Heart right ventricle (tissue), 16 donors: Measurements from ENCODE around the gene SMIM11. TPM values are rescaled to one million over a fixed set of nuclear protein-coding genes. Genes with fewer than 3 reads are reported as not detected.
A peak's percentile ranks its signal among the peaks of the same experiment; 100 is the strongest.

Experiments
- ATAC-seq, 8 donors: fragments of 200-7000 bp; cut with Tn5 transposase; one replicate each; pipeline ENCODE4 v1.9.1; 2020; ENCODE audit warnings: mild to moderate bottlenecking in 8 of 8, moderate library complexity in 8 of 8, moderate number of reproducible peaks in 1 of 8
- DNase-seq, 2 donors: peaks; one replicate each; pipeline ENCODE4 v3.0.0-alpha.2; 2020
- H3K27ac ChIP-seq, 10 donors: fragments of 200-600 bp; sonication (generic) in 2 of 10; one replicate each; pipeline versions ENCODE4 v1.5.0 to v1.8.0; 2020 to 2022; ENCODE audit warnings: mild to moderate bottlenecking in 3 of 10
- H3K27me3 ChIP-seq, 7 donors: fragments of 200-600 bp; one replicate each; pipeline ENCODE4 v1.8.0; 2021 to 2022; ENCODE audit warnings: mild to moderate bottlenecking in 2 of 7
- H3K36me3 ChIP-seq, 9 donors: fragments of 200-600 bp; sonication (generic) in 1 of 9; one replicate each; pipeline versions ENCODE4 v1.5.0 to v1.8.0; 2020 to 2022; ENCODE audit warnings: mild to moderate bottlenecking in 2 of 9
- H3K4me1 ChIP-seq, 9 donors: fragments of 200-600 bp; sonication (generic) in 1 of 9; one replicate each; pipeline versions ENCODE4 v1.5.0 to v1.8.0; 2020 to 2022; ENCODE audit warnings: mild to moderate bottlenecking in 4 of 9
- H3K4me3 ChIP-seq, 10 donors: fragments of 200-600 bp; sonication (generic) in 2 of 10; one replicate each; pipeline versions ENCODE4 v1.5.0 to v1.8.0; 2020 to 2022; ENCODE audit warnings: mild to moderate bottlenecking in 7 of 10, moderate library complexity in 2 of 10
- H3K9me3 ChIP-seq, 11 donors: fragments of 200-600 bp in 10 of 11; sonication (generic) in 2 of 11; one replicate each; pipeline versions ENCODE4 v1.5.0 to v1.8.0; 2013 to 2022; ENCODE audit warnings: mild to moderate bottlenecking in 2 of 11, control low read depth in 1 of 11, moderate library complexity in 1 of 11
- CTCF ChIP-seq, 9 donors: fragments of 200-600 bp; sonication (generic) in 2 of 9; IDR thresholded peaks; one replicate each; pipeline versions ENCODE4 v1.5.0 to v1.8.0; 2021 to 2022; ENCODE audit warnings: antibody characterized with exemption in 9 of 9, mild to moderate bottlenecking in 5 of 9, moderate library complexity in 1 of 9
- WGBS, 2 donors: extraction: QIAGEN DNeasy Blood & Tissue Kit; methylation state at CpG; one replicate each; pipeline ENCODE4 v1.1.7; 2013; ENCODE audit warnings: inconsistent platforms in 1 of 2; 5-methylcytosine and 5-hydroxymethylcytosine counted together
- intact Hi-C, 10 donors: fragments of 100-400 bp; cut with DNase I; formaldehyde crosslinking; loops; one replicate each; pipeline versions ENCODE4 v1.11.1 to v1.14.2; 2022
- polyA plus RNA-seq, 2 donors: library from polyadenylated mRNA; stranded (reverse); fragments of 200-250 nt; gene quantifications; one replicate each; pipeline ENCODE4 v1.2.3, GENCODE V29; 2013
- total RNA-seq, 10 donors: library from RNA; stranded (reverse); fragmentation: NEBNext Ultra II Directional in 3 of 10; extraction: Animal tissue kit (Norgen Biotek cat#: 25700) in 3 of 10; gene quantifications; one replicate each; pipeline versions ENCODE4 v1.2.1 to v1.2.4, GENCODE V29; 2021 to 2023
- donor health status: Arrhythmogenic right ventricular cardiomyopathy.
- donor health status: ischemic (EF 13 %, LVEDD 7.1; RV severe dilation, severe dysfunction).
- donor health status: healthy with polysubstance abuse.
- donor health status: DM: no; HTN: yes; CAD: no.
- donor health status: DM: no; HTN: no; CAD: no.
- donor health status: ischemic (EF 25% LVEDD 6.9; RV normal size, moderate dysfunction).
- donor health status: ischemic (EF 25% LVEDD 5.7; RV mildly dilated, moderate dysfunction).
- donor health status: healthy.
- donor health status: DM: yes; HTN: yes; CAD: no.
- donor health status: Ischemic cardiomyopathy.
- donor health status: ischemic (EF 35%, LVEDD 5.7; RV mildly dilated, moderate dysfunction).
- donor health status: nonischemic (EF 11% LVEDD 7.7; RV severe dilation, severe dysfunction).
- donor health status: DM: yes; HTN: yes; CAD: no.
- donor health status: PGD.
- donor health status: ischemic (EF 29% LVEDD 5.4; RV normal size, mild dysfunction).
- donor health status: nonischemic (EF 23%, LVEDD 6.1; RV moderate dilation, normal function).

Gene SMIM11
- total and polyA plus RNA-seq, 12 donors, result 0.80 to 21.4 (median 5.9) TPM

GRCh38 chr21:34333121-34333739, 42.1 kb upstream of the SMIM11 start:
- Histone ChIP-seq H3K27me3 (no peaks in the 10 kb centered on the region), H3K36me3 (no peaks in the 10 kb centered on the region), H3K4me3 (no peak overlapping the region), H3K4me1 (peaks cover 0 to 24% (median 15%) of the 10 kb centered on the region in 9 donors), H3K9me3 (no peaks in the 10 kb centered on the region), H3K27ac (no peak overlapping the region)
- DNase-seq (no peak), ATAC-seq (no peak)
- intact Hi-C loops, result loop anchor here in 1 of 10 donors (10.0 kb wide), 1 partner anchor 388 kb away; no protein-coding TSS in a partner anchor
- 87 to 90% methylated on average over 13 of the region's 13 CpGs for WGBS, 2 donors
- no peak for TF ChIP-seq CTCF (IDR thresholded peaks at IDR 0.05)

GRCh38 chr21:34335316-34335715, 40.0 kb upstream of the SMIM11 start:
- Histone ChIP-seq H3K27ac (no peak overlapping the region), H3K27me3 (no peaks in the 10 kb centered on the region), H3K9me3 (no peaks in the 10 kb centered on the region), H3K4me1 (peaks cover 0 to 25% (median 15%) of the 10 kb centered on the region in 9 donors), H3K4me3 (no peak overlapping the region), H3K36me3 (no peaks in the 10 kb centered on the region)
- WGBS, 2 donors, result 82 to 85% methylated on average over 6 of the region's 6 CpGs
- intact Hi-C loops, result loop anchor here in 1 of 10 donors (10.0 kb wide), 1 partner anchor 391 kb away; no protein-coding TSS in a partner anchor
- no peak for TF ChIP-seq CTCF (IDR thresholded peaks at IDR 0.05)
- ATAC-seq (no peak), DNase-seq (no peak)

DNA sequence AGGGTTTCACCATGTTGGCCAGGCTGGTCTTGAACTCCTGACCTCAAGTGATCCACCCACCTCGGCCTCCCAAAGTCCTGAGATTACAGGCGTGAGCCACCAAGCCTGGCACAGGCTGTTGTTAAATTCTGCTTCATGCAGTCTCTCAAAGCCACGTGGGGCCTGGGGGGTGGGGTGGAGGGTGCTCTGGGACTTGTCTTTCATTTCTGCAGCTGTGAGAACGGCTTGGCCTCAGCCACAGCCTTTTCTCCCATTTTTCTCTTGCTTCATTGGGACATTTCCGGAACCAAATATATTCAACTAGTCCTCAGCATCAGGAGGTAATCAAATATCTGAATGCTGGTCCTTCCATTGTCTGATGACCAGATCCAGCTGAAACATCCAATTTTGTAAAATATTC, 39.1 kb upstream of the SMIM11 start:
- no peak for TF ChIP-seq CTCF (IDR thresholded peaks at IDR 0.05)
- Histone ChIP-seq H3K4me1 (peaks cover 0 to 25% (median 15%) of the 10 kb centered on the region in 9 donors), H3K27me3 (no peaks in the 10 kb centered on the region), H3K9me3 (no peaks in the 10 kb centered on the region), H3K27ac (peak overlapping the region in 3 of 10 donors; percentile 13 to 26 (median 15)), H3K36me3 (no peaks in the 10 kb centered on the region), H3K4me3 (no peak overlapping the region)
- intact Hi-C loops, result loop anchor here in 1 of 10 donors (10.0 kb wide), 1 partner anchor 391 kb away; no protein-coding TSS in a partner anchor
- ATAC-seq (peak in 6 of 8 donors; percentile 40 to 57 (median 50)), DNase-seq (no peak)
- WGBS, 2 donors, result 45 to 48% methylated on average over 5 of the region's 5 CpGs

DNA sequence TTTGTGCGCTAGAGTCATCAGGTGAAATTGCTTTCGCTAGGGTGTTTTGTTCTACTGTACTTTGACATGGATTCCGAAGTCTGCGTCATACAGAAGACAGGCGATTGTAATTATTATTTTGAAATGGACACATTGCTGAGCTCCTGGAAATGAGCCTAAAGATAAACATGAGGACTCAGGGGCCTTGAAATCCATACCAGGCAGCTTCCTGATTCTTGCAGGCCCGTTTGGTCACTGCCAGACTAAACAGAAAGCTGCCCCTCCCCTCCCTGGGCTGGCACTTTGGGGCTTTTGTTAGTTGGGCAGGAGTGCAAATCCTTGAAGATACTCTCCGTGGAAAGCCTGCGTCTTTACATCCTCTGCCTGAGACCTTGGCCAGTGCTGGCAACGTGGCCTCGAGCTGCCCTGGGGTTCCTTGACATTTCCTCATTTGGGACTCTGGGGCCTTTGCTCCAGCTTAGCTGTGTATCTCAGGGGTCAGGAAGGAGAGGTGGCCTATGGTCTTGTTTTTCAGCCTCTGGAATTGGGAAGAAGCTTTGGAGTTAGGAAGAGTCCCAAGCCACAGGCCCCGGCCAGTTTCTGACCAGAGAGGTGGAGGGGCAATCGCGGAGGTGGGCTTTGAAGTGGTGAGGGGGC, 38.4 kb upstream of the SMIM11 start:
- 60 to 62% methylated on average over 13 of the region's 13 CpGs for WGBS, 2 donors
- Histone ChIP-seq H3K4me1 (peaks cover 0 to 25% (median 15%) of the 10 kb centered on the region in 9 donors), H3K9me3 (no peaks in the 10 kb centered on the region), H3K36me3 (no peaks in the 10 kb centered on the region), H3K27me3 (no peaks in the 10 kb centered on the region), H3K4me3 (no peak overlapping the region), H3K27ac (peak overlapping the region in 3 of 10 donors; percentile 13 to 26 (median 15))
- TF ChIP-seq CTCF (IDR thresholded peaks at IDR 0.05), result no peak
- intact Hi-C loops, result loop anchor here in 1 of 10 donors (10.0 kb wide), 1 partner anchor 392 kb away; no protein-coding TSS in a partner anchor
- ATAC-seq, result peak in 5 of 8 donors; percentile 19 to 50 (median 35)
- DNase-seq, result no peak
